Suppressor macrophage treated with lipopolysaccharide for 4 hours (primary cell): ENCODE measurements around the gene SMIM41.
A peak's percentile ranks its signal among the peaks of the same experiment; 100 is the strongest.

Experiments used
- DNase-seq: peaks from one replicate; pipeline ENCODE4 v3.0.0-alpha.2; 2020

Gene SMIM41

GRCh38 chr12:52148464-52149181 lies 69.1 kb downstream of the SMIM41 start:
- no peak for DNase-seq

GRCh38 chr12:52149182-52149641 lies 69.7 kb downstream of the SMIM41 start:
- no peak for DNase-seq

GRCh38 chr12:52149651-52150241 lies 70.2 kb downstream of the SMIM41 start:
- no peak for DNase-seq

- no peak for DNase-seq
Measured at GRCh38 chr12:52151153-52151836, 71.8 kb downstream of the SMIM41 start.

- DNase-seq: peak; percentile 79
Measured at GRCh38 chr12:52151837-52152783, 72.6 kb downstream of the SMIM41 start.

GRCh38 chr12:52152905-52153317 lies 73.4 kb downstream of the SMIM41 start:
- DNase-seq: no peak

- no peak for DNase-seq
Measured at GRCh38 chr12:52155048-52155868, 75.8 kb downstream of the SMIM41 start.

GRCh38 chr12:52156311-52156710 lies 76.8 kb downstream of the SMIM41 start:
- DNase-seq: no peak

- peak; percentile 80 for DNase-seq
Measured at GRCh38 chr12:52156757-52157565, 77.5 kb downstream of the SMIM41 start.

- no peak for DNase-seq
Measured at GRCh38 chr12:52157566-52158150, 78.2 kb downstream of the SMIM41 start.
